ENCODE data around the gene BAHCC1. TPM values are rescaled to one million over a fixed set of nuclear protein-coding genes. Genes with fewer than 3 reads are reported as not detected.
A peak's percentile ranks its signal among the peaks of the same experiment; 100 is the strongest.
"Not testable (repeated sequence)": the region's sequence is repeated elsewhere in the genome, so short reads cannot be mapped to it uniquely, and the experiment has no call there.

The BAHCC1 gene
- total and polyA plus RNA-seq, 9 of the 15 experiments (the other 6 are each of a cell fraction or from before 2014, with no cell fraction given), result 0.14 to 26.9 (median 5.0) TPM

DNA sequence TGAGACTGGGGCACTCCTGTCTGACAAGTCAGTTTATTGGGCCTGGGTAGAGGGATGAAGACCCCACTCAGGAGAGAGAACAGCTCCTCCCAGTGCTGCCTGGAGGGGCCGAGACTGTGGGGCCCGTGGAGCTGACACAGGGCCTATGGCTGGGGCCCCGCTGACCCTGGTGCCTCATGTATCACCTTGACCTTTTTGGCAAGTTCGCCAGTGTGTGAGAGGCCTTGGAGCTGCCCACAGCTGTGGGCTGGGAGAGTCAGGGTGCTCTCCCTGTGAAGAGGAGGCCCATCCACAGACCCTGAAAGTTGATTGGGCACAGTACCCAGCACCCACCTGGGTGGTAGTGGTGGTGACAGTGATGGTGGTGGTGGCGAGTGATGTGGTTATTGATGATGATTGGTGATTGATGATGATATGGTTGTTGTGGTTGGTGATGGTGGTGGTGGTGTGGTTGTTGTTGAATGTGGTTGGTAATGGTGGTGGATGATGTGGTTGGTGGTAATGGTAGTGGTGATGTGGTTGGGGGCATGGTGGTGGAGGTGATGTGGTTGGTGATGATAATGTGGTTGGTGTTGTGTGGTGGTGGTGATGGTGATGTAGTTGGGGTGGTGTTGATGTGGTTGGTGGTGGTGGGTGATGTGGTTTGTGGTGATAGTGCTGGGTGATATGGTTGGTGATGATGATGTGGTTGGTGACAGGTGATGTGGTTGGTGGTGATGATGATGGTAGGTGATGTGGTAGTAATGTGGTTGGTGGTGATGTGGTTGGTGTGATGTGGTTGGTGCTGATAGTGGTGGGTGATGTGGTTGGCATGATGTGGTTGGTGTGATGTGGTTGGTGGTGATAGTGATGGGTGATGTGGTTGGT is 29.1 kb downstream of the BAHCC1 start (continued):
- TF ChIP-seq, protein P1, sequence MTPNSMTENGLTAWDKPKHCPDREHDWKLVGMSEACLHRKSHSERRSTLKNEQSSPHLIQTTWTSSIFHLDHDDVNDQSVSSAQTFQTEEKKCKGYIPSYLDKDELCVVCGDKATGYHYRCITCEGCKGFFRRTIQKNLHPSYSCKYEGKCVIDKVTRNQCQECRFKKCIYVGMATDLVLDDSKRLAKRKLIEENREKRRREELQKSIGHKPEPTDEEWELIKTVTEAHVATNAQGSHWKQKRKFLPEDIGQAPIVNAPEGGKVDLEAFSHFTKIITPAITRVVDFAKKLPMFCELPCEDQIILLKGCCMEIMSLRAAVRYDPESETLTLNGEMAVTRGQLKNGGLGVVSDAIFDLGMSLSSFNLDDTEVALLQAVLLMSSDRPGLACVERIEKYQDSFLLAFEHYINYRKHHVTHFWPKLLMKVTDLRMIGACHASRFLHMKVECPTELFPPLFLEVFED (CRISPR knock-in tag; conservative IDR thresholded peaks at IDR 0.05), result 0 out of 2 replicates have a peak, but pooled peaks have one; percentile 9
- no peak for TF ChIP-seq PTTG1 (tag; IDR thresholded peaks at IDR 0.05; ENCODE audit: low read depth)
- TF ChIP-seq MXI1 (IDR thresholded peaks at IDR 0.05; ENCODE audit: low read depth, low read length), result no peak
- no peak for TF ChIP-seq SREBF2 (CRISPR knock-in tag; IDR thresholded peaks at IDR 0.05)
- 0 out of 4 replicates have a peak, but pooled peaks of 1 of the 2 experiments have one; percentile 14 for TF ChIP-seq TRIM24 (IDR thresholded peaks at IDR 0.05)
- TF ChIP-seq ZNF75A (CRISPR knock-in tag; IDR thresholded peaks at IDR 0.05), result no peak
- no peak for TF ChIP-seq FOXP1 (CRISPR knock-in tag; IDR thresholded peaks at IDR 0.05)
- no peak for TF ChIP-seq MBD2 (IDR thresholded peaks at IDR 0.05; ENCODE audit: borderline replicate concordance, low read depth)
- no peak for TF ChIP-seq FOXM1 (IDR thresholded peaks at IDR 0.05; ENCODE audit: low read depth)
- no peak for TF ChIP-seq FOXM1 (CRISPR knock-in tag; IDR thresholded peaks at IDR 0.05; ENCODE audit: low read depth)
- no peak for TF ChIP-seq NR4A1 (CRISPR knock-in tag; IDR thresholded peaks at IDR 0.05)
- no peak for TF ChIP-seq NR4A1 (tag; IDR thresholded peaks at IDR 0.05)
- no peak for TF ChIP-seq YBX1 (IDR thresholded peaks at IDR 0.05)
- 0 out of 2 replicates have a peak, but pooled peaks have one; percentile 11 for TF ChIP-seq SMARCA5 (IDR thresholded peaks at IDR 0.05)
- no peak for TF ChIP-seq TCF7L2 (IDR thresholded peaks at IDR 0.05; ENCODE audit: low read depth, low read length)
- TF ChIP-seq, protein P2, sequence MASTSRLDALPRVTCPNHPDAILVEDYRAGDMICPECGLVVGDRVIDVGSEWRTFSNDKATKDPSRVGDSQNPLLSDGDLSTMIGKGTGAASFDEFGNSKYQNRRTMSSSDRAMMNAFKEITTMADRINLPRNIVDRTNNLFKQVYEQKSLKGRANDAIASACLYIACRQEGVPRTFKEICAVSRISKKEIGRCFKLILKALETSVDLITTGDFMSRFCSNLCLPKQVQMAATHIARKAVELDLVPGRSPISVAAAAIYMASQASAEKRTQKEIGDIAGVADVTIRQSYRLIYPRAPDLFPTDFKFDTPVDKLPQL (IDR thresholded peaks at IDR 0.05; ENCODE audit: extremely low read depth, insufficient read length), result no peak
- no peak for TF ChIP-seq SAFB (IDR thresholded peaks at IDR 0.05; ENCODE audit: borderline replicate concordance, low read depth, low read length)

DNA sequence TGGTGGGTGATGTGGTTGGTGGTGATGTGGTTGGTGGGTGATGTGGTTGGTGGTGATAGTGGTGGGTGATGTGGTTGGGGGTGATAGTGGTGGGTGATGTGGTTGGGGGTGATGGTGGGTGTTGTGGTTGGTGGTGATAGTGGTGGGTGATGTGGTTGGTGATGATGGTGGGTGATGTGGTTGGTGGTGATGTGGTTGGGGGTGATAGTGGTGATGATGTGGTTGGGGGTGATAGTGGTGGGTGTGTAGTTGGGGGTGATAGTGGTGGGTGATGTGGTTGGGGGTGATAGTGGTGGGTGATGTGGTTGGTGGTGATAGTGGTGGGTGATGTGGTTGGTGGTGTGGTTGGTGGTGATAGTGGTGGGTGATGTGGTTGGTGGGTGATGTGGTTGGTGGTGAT is 29.8 kb downstream of the BAHCC1 start:
- FAIRE-seq; H3K4me3 ChIP-seq; CTCF ChIA-PET (ENCODE audit: low intra/inter-chr PET ratio); H3K4me2 ChIP-seq (ENCODE audit: insufficient read depth, low read length); H3K79me2 ChIP-seq (ENCODE audit: control insufficient read depth, insufficient read depth, low read length); H3K9ac ChIP-seq (ENCODE audit: insufficient read depth in 1 of 2, low read depth in 2 of 2, low read length in 2 of 2); POLR2A ChIA-PET; H4K20me1 ChIP-seq (replicated peaks; ENCODE audit: control insufficient read depth, insufficient read depth, low read length); intact Hi-C loops (cut with micrococcal nuclease); H3K27me3 ChIP-seq (ENCODE audit: control insufficient read depth in 2 of 2, insufficient read depth in 2 of 2, low read length in 2 of 2); ATAC-seq; in situ Hi-C loops (cut with MboI); DNase-seq (ENCODE audit: extremely low read depth in 1 of 4, low spot score in 3 of 4); H3K27ac ChIP-seq (ENCODE audit: extremely low read depth, low read depth, low read length); H3K9me1 ChIP-seq (ENCODE audit: control insufficient read depth, insufficient read depth, low read length); H2AFZ ChIP-seq (ENCODE audit: low read depth, low read length); BruUV-seq (replicated peaks); H3K36me3 ChIP-seq (ENCODE audit: control insufficient read depth, insufficient read depth, low read length): not testable (repeated sequence)
- Histone ChIP-seq H3K4me1 (replicated peaks in 1 of 2; ENCODE audit: control insufficient read depth in 2 of 2, insufficient read depth in 2 of 2, low read length in 2 of 2) (peaks cover 0 to 72% of the 10 kb centered on the region in 2 experiments; a peak in 4 of 5 replicates), H3K9me3 (replicated peaks; ENCODE audit: control insufficient read depth, insufficient read depth, low read depth, low read length) (peaks cover 11% of the 10 kb centered on the region)
